GM23338 (cell line): ENCODE measurements around the gene TESK2. TPM values are rescaled to one million over a fixed set of nuclear protein-coding genes. Genes with fewer than 3 reads are reported as not detected.

Source experiments
- ATAC-seq: fragments of 200-7000 bp; cut with Tn5 transposase; 3 replicates; pipeline ENCODE4 v1.9.1; 2020
- DNase-seq: peaks from one replicate; pipeline ENCODE4 v3.0.0-alpha.2; 2015; ENCODE audit warnings: low spot score
- H2AFZ ChIP-seq: fragments of 200-600 bp; sonication (generic); 2 replicates; pipeline ENCODE4 v1.8.0; 2016; ENCODE audit warnings: antibody characterized with exemption, mild to moderate bottlenecking, moderate library complexity
- H3F3A ChIP-seq: fragments of 200-600 bp; sonication (generic); replicated peaks from 2 replicates; pipeline ENCODE4 v1.8.0; 2017; ENCODE audit warnings: antibody characterized with exemption, mixed run types, low read depth
- H3K27ac ChIP-seq: fragments of 200-600 bp; sonication (generic); 2 replicates; pipeline ENCODE4 v1.6.1; 2016; ENCODE audit warnings: low read depth
- H3K27me3 ChIP-seq: fragments of 200-600 bp; sonication (generic); 2 replicates; pipeline ENCODE4 v1.8.0; 2016; ENCODE audit warnings: mild to moderate bottlenecking, mixed run types, moderate library complexity; ENCODE audit not compliant: insufficient read depth
- H3K36me3 ChIP-seq: fragments of 200-600 bp; sonication (generic); 2 replicates; pipeline ENCODE4 v1.8.0; 2016; ENCODE audit warnings: mild to moderate bottlenecking; ENCODE audit not compliant: insufficient read depth
- H3K4me1 ChIP-seq: fragments of 200-600 bp; sonication (generic); 2 replicates; pipeline ENCODE4 v1.8.0; 2016; ENCODE audit warnings: mild to moderate bottlenecking, moderate library complexity; ENCODE audit not compliant: insufficient read depth
- H3K4me2 ChIP-seq: fragments of 200-600 bp; sonication (generic); 2 replicates; pipeline ENCODE4 v1.7.1; 2017; ENCODE audit warnings: mixed run types
- H3K4me3 ChIP-seq: fragments of 200-600 bp; sonication (generic); 2 replicates; pipeline ENCODE4 v1.6.1; 2016; ENCODE audit warnings: mixed run types
- H3K79me2 ChIP-seq: fragments of 200-600 bp; sonication (generic); replicated peaks from 2 replicates; pipeline ENCODE4 v1.8.0; 2017; ENCODE audit warnings: mild to moderate bottlenecking; ENCODE audit not compliant: insufficient read depth
- H3K9me2 ChIP-seq: fragments of 200-600 bp; sonication (generic); 2 replicates; pipeline ENCODE4 v1.8.0; 2017; ENCODE audit not compliant: insufficient read depth
- H4K20me1 ChIP-seq: fragments of 200-600 bp; sonication (generic); replicated peaks from 2 replicates; pipeline ENCODE4 v1.8.0; 2017; ENCODE audit warnings: mild to moderate bottlenecking; ENCODE audit not compliant: insufficient read depth
- H3K27ac Mint-ChIP-seq: 2 replicates; pipeline ENCODE4 v1.8.0; 2020; ENCODE audit warnings: inconsistent platforms, mild to moderate bottlenecking, moderate library complexity, mixed read lengths
- H3K27me3 Mint-ChIP-seq: 3 replicates; pipeline ENCODE4 v1.8.0; 2022; ENCODE audit warnings: low read depth, mild to moderate bottlenecking, moderate library complexity, mixed read lengths, inconsistent platforms; ENCODE audit not compliant: insufficient read depth, poor library complexity
- H3K36me3 Mint-ChIP-seq: 3 replicates; pipeline ENCODE4 v1.8.0; 2021; ENCODE audit warnings: low read depth, mild to moderate bottlenecking, inconsistent platforms, moderate library complexity, mixed read lengths
- H3K4me1 Mint-ChIP-seq: 3 replicates; pipeline ENCODE4 v1.8.0; 2020; ENCODE audit warnings: mild to moderate bottlenecking, inconsistent platforms, mixed read lengths
- H3K4me3 Mint-ChIP-seq: 3 replicates; pipeline ENCODE4 v1.8.0; 2021; ENCODE audit warnings: moderate library complexity, mild to moderate bottlenecking, inconsistent platforms, mixed read lengths
- H3K9me3 Mint-ChIP-seq: 3 replicates; pipeline ENCODE4 v1.8.0; 2020; ENCODE audit warnings: moderate library complexity, mild to moderate bottlenecking, inconsistent platforms, mixed read lengths
- CREB1 ChIP-seq: fragments of 250-450 bp; sonication (Bioruptor Pico); IDR thresholded peaks from 2 replicates; pipeline ENCODE4 v1.5.0; 2020; ENCODE audit warnings: low read depth, mild to moderate bottlenecking, moderate library complexity
- EZH2phosphoT487 ChIP-seq: fragments of 200-600 bp; sonication (generic); IDR thresholded peaks from one replicate; pipeline ENCODE4 v1.8.1; 2018; ENCODE audit warnings: antibody characterized with exemption; ENCODE audit not compliant: unreplicated experiment
- POLR2AphosphoS5 ChIP-seq: IDR thresholded peaks from 2 replicates; pipeline ENCODE4 v1.6.1; 2016; ENCODE audit warnings: antibody characterized with exemption, low read depth
- ZNF114 ChIP-seq: fragments of 250-450 bp; sonication (Bioruptor Pico); IDR thresholded peaks from 2 replicates; pipeline ENCODE4 v1.5.0; 2020; ENCODE audit warnings: mild to moderate bottlenecking, moderate library complexity
- long read RNA-seq: library from polyadenylated mRNA; unstranded; transcript quantifications from one replicate; pipeline ENCODE4 v2.0.0, GENCODE V29; 2020; ENCODE audit not compliant: unreplicated experiment
- polyA plus RNA-seq: library from polyadenylated mRNA; unstranded; fragments of >200 nt; fragmentation: Nextera tagmentation; extraction: Ambion mirVana; gene quantifications from 2 replicates; pipeline ENCODE4 v1.2.1, GENCODE V29; 2016
- total RNA-seq: library from RNA; depleted of rRNA; stranded (reverse); fragments of >200 nt; shearing (Covaris generic); gene quantifications from 2 replicates; pipeline ENCODE4 v1.2.3, GENCODE V29; 2014; rRNA removed

The TESK2 gene, protein sequence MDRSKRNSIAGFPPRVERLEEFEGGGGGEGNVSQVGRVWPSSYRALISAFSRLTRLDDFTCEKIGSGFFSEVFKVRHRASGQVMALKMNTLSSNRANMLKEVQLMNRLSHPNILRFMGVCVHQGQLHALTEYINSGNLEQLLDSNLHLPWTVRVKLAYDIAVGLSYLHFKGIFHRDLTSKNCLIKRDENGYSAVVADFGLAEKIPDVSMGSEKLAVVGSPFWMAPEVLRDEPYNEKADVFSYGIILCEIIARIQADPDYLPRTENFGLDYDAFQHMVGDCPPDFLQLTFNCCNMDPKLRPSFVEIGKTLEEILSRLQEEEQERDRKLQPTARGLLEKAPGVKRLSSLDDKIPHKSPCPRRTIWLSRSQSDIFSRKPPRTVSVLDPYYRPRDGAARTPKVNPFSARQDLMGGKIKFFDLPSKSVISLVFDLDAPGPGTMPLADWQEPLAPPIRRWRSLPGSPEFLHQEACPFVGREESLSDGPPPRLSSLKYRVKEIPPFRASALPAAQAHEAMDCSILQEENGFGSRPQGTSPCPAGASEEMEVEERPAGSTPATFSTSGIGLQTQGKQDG
- total RNA-seq (11.4 and 14.0 TPM in 2 replicates), polyA plus RNA-seq (5.2 and 6.0 TPM in 2 replicates)
- long read RNA-seq, partial matches to known transcripts = 4 of 7 reads
- long read RNA-seq, other reads (novel, unspliced or antisense) = 3 of 7 reads

DNA sequence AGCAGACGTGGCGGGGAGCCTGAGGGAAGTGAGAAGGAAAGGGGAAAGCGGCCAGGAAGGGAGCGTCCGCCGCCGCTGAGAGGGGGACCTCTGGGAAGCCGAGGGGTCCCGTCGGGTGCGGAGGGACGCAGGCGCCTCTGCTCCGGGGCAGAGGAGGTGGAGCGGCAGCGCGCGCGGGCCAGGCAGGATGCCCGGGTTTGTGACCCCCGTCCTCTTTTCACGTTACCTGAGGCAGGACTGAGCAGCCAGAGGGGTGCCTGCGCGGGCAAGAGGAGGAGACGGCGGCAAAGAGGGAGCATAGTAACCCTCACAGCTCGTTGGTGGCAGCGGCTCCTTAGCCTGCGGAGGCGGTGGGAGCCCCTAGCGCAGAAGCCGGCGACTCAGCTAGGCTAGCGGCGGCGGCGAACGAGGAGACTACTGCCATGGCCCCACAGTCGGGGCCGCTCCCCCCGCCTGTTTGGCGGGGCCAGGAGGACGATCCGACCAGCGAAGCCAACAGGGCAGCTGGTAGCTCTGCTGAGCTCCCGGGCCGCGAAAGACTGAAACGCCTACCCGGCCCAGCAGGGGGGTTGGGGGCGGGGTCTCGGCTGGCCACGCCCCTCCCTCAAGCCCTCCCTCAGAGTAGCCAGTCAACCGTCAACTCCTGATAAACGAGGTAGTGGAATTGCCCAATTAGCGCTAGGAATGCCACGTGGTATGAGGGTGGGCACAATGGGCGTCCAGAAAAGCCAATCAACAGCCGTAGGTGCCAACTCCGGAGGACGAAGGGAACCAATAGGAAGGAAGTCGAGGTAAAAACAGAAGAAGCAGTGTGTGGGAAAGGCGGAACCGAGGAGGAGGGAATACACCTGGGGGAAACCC lies at the start of gene TESK2:
TSS of gene TESK2 (minus strand) at position 538 of the 861 bp plus-strand sequence. CDS start 33,378 bp downstream, outside the sequence.
- Mint-ChIP-seq H3K36me3 (peaks cover under 1% of the 10 kb centered on the region; the same call in 1 of the 3 replicates), H3K27me3 (peaks cover 2% of the 10 kb centered on the region), H3K9me3 (no peaks in the 10 kb centered on the region), H3K27ac (no peak within 1 kb of the TSS), H3K4me1 (peaks cover 5% of the 10 kb centered on the region; the same call in 2 of the 3 replicates), H3K4me3 (no peak within 1 kb of the TSS)
- H3K4me1 ChIP-seq = peaks cover 7% of the 10 kb centered on the region; the same call in 1 of the 2 replicates
- TF ChIP-seq POLR2AphosphoS5 = peak; percentile 79
- peak; percentile 79 for TF ChIP-seq CREB1 (CRISPR knock-in tag)
- no peak for TF ChIP-seq ZNF114 (CRISPR knock-in tag)
- H3K27me3 ChIP-seq = peaks cover 8% of the 10 kb centered on the region; the same call in 1 of the 2 replicates
- H3K4me2 ChIP-seq = peak within 1 kb of the TSS; percentile 100
- DNase-seq (peak; percentile 100), ATAC-seq (peak; percentile 89)
- H3K4me3 ChIP-seq = peak within 1 kb of the TSS; percentile 91
- peak within 1 kb of the TSS; percentile 49 for H2AFZ ChIP-seq
- peaks cover 3% of the 10 kb centered on the region; the same call in 1 of the 2 replicates for H3F3A ChIP-seq
- 0 out of 2 replicates have a peak, but pooled peaks cover 3% of the 10 kb centered on the region for H4K20me1 ChIP-seq
- H3K36me3 ChIP-seq = no peaks in the 10 kb centered on the region
- H3K79me2 ChIP-seq = peaks cover 26% of the 10 kb centered on the region
- peak within 1 kb of the TSS; percentile 28 for H3K27ac ChIP-seq
- no peaks in the 10 kb centered on the region for H3K9me2 ChIP-seq

DNA sequence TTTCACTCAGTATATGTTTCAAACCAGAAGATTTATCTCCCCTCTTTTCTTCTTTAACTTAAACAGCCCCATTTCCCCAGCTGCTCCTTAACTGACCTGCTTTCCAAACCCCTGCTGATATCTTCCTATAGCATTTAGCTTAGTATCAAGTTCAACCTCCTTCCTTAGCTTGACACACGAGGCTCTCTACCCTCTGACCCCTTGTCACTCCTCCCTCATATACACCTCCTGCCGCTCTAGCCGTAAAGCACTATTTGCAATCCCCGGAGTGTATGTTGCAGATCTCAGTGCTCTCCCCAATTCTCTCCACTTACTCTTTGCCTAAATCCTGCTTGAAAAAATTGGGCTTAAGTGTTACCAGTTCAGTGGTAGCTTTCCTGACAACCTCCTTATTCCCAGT lies 45.9 kb upstream of the TESK2 start:
- H4K20me1 ChIP-seq = no peaks in the 10 kb centered on the region
- H3K36me3 Mint-ChIP-seq = no peaks in the 10 kb centered on the region
- no peaks in the 10 kb centered on the region for H3K9me3 Mint-ChIP-seq
- H3K36me3 ChIP-seq = no peaks in the 10 kb centered on the region
- H3K4me3 Mint-ChIP-seq = no peak overlapping the region
- H3K27ac Mint-ChIP-seq = no peak overlapping the region
- H3K79me2 ChIP-seq = no peaks in the 10 kb centered on the region
- H3K4me1 ChIP-seq = no peaks in the 10 kb centered on the region
- ATAC-seq = peak; percentile 72
- no peak for TF ChIP-seq EZH2phosphoT487
- DNase-seq = peak; percentile 26
- no peaks in the 10 kb centered on the region for H3K27me3 Mint-ChIP-seq
- no peaks in the 10 kb centered on the region for H3K9me2 ChIP-seq
- H3K27me3 ChIP-seq = no peaks in the 10 kb centered on the region
- H2AFZ ChIP-seq = 0 out of 2 replicates have a peak overlapping the region, but pooled peaks have one; percentile 60
- no peak overlapping the region for H3K4me2 ChIP-seq
- H3F3A ChIP-seq = 0 out of 2 replicates have a peak, but pooled peaks cover 5% of the 10 kb centered on the region
- H3K27ac ChIP-seq = no peak overlapping the region
- no peak overlapping the region for H3K4me3 ChIP-seq
- H3K4me1 Mint-ChIP-seq = peaks cover 11% of the 10 kb centered on the region; the same call in 2 of the 3 replicates
